Measurements from ENCODE around the gene PON3. TPM values are rescaled to one million over a fixed set of nuclear protein-coding genes. Genes with fewer than 3 reads are reported as not detected.

PON3 gene
- total and polyA plus RNA-seq, 2 experiments from 2014 or later = 1.4 to 1.6 TPM

- TF ChIP-seq ETS1 (IDR thresholded peaks at IDR 0.05) (no peak), JUNB (IDR thresholded peaks at IDR 0.05; ENCODE audit: unreplicated experiment) (no peak)
- TF ChIP-seq, protein P1, sequence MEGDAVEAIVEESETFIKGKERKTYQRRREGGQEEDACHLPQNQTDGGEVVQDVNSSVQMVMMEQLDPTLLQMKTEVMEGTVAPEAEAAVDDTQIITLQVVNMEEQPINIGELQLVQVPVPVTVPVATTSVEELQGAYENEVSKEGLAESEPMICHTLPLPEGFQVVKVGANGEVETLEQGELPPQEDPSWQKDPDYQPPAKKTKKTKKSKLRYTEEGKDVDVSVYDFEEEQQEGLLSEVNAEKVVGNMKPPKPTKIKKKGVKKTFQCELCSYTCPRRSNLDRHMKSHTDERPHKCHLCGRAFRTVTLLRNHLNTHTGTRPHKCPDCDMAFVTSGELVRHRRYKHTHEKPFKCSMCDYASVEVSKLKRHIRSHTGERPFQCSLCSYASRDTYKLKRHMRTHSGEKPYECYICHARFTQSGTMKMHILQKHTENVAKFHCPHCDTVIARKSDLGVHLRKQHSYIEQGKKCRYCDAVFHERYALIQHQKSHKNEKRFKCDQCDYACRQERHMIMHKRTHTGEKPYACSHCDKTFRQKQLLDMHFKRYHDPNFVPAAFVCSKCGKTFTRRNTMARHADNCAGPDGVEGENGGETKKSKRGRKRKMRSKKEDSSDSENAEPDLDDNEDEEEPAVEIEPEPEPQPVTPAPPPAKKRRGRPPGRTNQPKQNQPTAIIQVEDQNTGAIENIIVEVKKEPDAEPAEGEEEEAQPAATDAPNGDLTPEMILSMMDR (conservative IDR thresholded peaks at IDR 0.05; ENCODE audit: low read depth in 2 of 2) = no peak
Observed at GRCh38 chr7:95411666-95412065, 15.5 kb upstream of the PON3 start (continued).

DNA sequence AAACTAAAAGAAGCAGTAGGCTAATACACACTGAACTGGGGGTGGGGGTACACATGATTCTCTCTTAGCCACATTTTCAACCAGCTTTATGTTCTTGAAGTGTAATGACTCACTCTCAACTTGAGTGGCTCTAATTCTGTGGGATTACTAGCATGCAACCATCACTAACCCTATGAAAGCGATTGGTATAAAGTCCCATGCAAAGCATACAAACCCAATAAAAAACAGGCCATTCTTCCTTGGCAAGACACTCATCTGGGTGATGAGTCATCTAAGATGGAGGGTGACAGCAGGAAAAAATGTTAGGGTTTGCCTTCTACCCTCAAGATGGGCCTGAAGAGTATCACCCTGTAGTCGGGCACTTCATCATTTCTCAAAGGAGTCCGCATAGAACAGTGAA, 14.9 kb upstream of the PON3 start:
- H3K4me2 ChIP-seq = no peak overlapping the region
- H2AFZ ChIP-seq = no peak overlapping the region
- no peak overlapping the region for H3K27ac Mint-ChIP-seq
- peaks cover 1% of the 10 kb centered on the region for H3K27me3 Mint-ChIP-seq (ENCODE audit: insufficient read depth, low read depth, poor library complexity)
- H3K4me3 ChIP-seq = no peak overlapping the region
- H3K4me1 ChIP-seq (ENCODE audit: insufficient read depth) = no peaks in the 10 kb centered on the region
- H3K9me3 Mint-ChIP-seq = no peaks in the 10 kb centered on the region
- H3K36me3 Mint-ChIP-seq (ENCODE audit: low read depth) = peaks cover 15% of the 10 kb centered on the region; the same call in 2 of the 3 replicates
- 0 out of 2 replicates have a peak, but pooled peaks cover 4% of the 10 kb centered on the region for H3K36me3 ChIP-seq (ENCODE audit: insufficient read depth)
- no peak for ATAC-seq
- H3K79me2 ChIP-seq (replicated peaks; ENCODE audit: insufficient read depth) = no peaks in the 10 kb centered on the region
- no peaks in the 10 kb centered on the region for H3K27me3 ChIP-seq (ENCODE audit: insufficient read depth)
- no peak overlapping the region for H3K27ac ChIP-seq (ENCODE audit: low read depth)
- H4K20me1 ChIP-seq (replicated peaks; ENCODE audit: insufficient read depth) = no peaks in the 10 kb centered on the region
- H3K4me1 Mint-ChIP-seq = no peaks in the 10 kb centered on the region; the same call in 2 of the 3 replicates
- no peaks in the 10 kb centered on the region for H3F3A ChIP-seq (replicated peaks; ENCODE audit: low read depth)
- no peak overlapping the region for H3K4me3 Mint-ChIP-seq
- H3K9me2 ChIP-seq (ENCODE audit: insufficient read depth) = no peaks in the 10 kb centered on the region
- DNase-seq (ENCODE audit: low spot score) = no peak
- TF ChIP-seq CREB1 (CRISPR knock-in tag; IDR thresholded peaks at IDR 0.05; ENCODE audit: low read depth) = no peak
- no peak for TF ChIP-seq JUNB (IDR thresholded peaks at IDR 0.05; ENCODE audit: unreplicated experiment)
- TF ChIP-seq STAT1 (IDR thresholded peaks at IDR 0.05; ENCODE audit: unreplicated experiment) = no peak
- TF ChIP-seq, protein P2, sequence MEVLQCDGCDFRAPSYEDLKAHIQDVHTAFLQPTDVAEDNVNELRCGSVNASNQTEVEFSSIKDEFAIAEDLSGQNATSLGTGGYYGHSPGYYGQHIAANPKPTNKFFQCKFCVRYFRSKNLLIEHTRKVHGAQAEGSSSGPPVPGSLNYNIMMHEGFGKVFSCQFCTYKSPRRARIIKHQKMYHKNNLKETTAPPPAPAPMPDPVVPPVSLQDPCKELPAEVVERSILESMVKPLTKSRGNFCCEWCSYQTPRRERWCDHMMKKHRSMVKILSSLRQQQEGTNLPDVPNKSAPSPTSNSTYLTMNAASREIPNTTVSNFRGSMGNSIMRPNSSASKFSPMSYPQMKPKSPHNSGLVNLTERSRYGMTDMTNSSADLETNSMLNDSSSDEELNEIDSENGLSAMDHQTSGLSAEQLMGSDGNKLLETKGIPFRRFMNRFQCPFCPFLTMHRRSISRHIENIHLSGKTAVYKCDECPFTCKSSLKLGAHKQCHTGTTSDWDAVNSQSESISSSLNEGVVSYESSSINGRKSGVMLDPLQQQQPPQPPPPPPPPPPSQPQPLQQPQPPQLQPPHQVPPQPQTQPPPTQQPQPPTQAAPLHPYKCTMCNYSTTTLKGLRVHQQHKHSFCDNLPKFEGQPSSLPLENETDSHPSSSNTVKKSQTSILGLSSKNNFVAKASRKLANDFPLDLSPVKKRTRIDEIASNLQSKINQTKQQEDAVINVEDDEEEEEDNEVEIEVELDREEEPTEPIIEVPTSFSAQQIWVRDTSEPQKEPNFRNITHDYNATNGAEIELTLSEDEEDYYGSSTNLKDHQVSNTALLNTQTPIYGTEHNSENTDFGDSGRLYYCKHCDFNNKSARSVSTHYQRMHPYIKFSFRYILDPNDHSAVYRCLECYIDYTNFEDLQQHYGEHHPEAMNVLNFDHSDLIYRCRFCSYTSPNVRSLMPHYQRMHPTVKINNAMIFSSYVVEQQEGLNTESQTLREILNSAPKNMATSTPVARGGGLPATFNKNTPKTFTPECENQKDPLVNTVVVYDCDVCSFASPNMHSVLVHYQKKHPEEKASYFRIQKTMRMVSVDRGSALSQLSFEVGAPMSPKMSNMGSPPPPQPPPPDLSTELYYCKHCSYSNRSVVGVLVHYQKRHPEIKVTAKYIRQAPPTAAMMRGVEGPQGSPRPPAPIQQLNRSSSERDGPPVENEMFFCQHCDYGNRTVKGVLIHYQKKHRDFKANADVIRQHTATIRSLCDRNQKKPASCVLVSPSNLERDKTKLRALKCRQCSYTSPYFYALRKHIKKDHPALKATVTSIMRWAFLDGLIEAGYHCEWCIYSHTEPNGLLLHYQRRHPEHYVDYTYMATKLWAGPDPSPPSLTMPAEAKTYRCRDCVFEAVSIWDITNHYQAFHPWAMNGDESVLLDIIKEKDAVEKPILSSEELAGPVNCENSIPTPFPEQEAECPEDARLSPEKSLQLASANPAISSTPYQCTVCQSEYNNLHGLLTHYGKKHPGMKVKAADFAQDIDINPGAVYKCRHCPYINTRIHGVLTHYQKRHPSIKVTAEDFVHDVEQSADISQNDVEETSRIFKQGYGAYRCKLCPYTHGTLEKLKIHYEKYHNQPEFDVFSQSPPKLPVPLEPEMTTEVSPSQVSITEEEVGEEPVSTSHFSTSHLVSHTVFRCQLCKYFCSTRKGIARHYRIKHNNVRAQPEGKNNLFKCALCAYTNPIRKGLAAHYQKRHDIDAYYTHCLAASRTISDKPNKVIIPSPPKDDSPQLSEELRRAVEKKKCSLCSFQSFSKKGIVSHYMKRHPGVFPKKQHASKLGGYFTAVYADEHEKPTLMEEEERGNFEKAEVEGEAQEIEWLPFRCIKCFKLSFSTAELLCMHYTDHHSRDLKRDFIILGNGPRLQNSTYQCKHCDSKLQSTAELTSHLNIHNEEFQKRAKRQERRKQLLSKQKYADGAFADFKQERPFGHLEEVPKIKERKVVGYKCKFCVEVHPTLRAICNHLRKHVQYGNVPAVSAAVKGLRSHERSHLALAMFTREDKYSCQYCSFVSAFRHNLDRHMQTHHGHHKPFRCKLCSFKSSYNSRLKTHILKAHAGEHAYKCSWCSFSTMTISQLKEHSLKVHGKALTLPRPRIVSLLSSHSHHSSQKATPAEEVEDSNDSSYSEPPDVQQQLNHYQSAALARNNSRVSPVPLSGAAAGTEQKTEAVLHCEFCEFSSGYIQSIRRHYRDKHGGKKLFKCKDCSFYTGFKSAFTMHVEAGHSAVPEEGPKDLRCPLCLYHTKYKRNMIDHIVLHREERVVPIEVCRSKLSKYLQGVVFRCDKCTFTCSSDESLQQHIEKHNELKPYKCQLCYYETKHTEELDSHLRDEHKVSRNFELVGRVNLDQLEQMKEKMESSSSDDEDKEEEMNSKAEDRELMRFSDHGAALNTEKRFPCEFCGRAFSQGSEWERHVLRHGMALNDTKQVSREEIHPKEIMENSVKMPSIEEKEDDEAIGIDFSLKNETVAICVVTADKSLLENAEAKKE (CRISPR knock-in tag; IDR thresholded peaks at IDR 0.05) = no peak
- no peak for TF ChIP-seq REST (IDR thresholded peaks at IDR 0.05; ENCODE audit: unreplicated experiment)
- TF ChIP-seq EZH2phosphoT487 (IDR thresholded peaks at IDR 0.05; ENCODE audit: unreplicated experiment) = no peak
- no peak for TF ChIP-seq EZH2 (IDR thresholded peaks at IDR 0.05; ENCODE audit: low read depth, unreplicated experiment)
- TF ChIP-seq ZNF114 (CRISPR knock-in tag; IDR thresholded peaks at IDR 0.05) = no peak
- no peak for TF ChIP-seq NANOG (IDR thresholded peaks at IDR 0.05; ENCODE audit: borderline replicate concordance)
- TF ChIP-seq POLR2AphosphoS5 (IDR thresholded peaks at IDR 0.05; ENCODE audit: low read depth) = no peak
